ENCODE results near the gene KCNJ10.

GRCh38 chr1:160049101-160049500 is 20.9 kb downstream of the KCNJ10 start:
- TF ChIP-seq CTCF (IDR thresholded peaks at IDR 0.05) (no peak), POLR2A (IDR thresholded peaks at IDR 0.05) (no peak)
